Esophagus squamous epithelium (tissue), 5 donors: ENCODE results near the gene FAM181A. TPM values are rescaled to one million over a fixed set of nuclear protein-coding genes. Genes with fewer than 3 reads are reported as not detected.

Experiments
- DNase-seq: peaks from one replicate; lab custom pipeline; 2025; lab: John Stamatoyannopoulos, UW
- H3K27ac ChIP-seq, 4 donors: fragments of 200-600 bp; sonication (generic); one replicate each; pipeline ENCODE4 v1.5.1; 2016 to 2019; ENCODE audit warnings: mild to moderate bottlenecking in 1 of 4
- H3K27me3 ChIP-seq, 4 donors: fragments of 200-600 bp; sonication (generic); 1 replicate in 3 of 4; 2 replicates in 1 of 4; pipeline versions ENCODE4 v1.5.1 to v1.6.0; 2017 to 2021; ENCODE audit warnings: antibody characterized with exemption in 1 of 4
- H3K36me3 ChIP-seq, 3 donors: fragments of 200-600 bp; sonication (generic); one replicate each; pipeline ENCODE4 v1.5.1; 2016 to 2019
- H3K4me1 ChIP-seq, 3 donors: fragments of 200-600 bp; sonication (generic); one replicate each; pipeline ENCODE4 v1.5.1; 2017 to 2019
- H3K4me3 ChIP-seq, 4 donors: fragments of 200-600 bp; sonication (generic); 1 replicate in 3 of 4; 2 replicates in 1 of 4; pipeline ENCODE4 v1.5.1; 2016 to 2019; ENCODE audit warnings: mild to moderate bottlenecking in 2 of 4, moderate library complexity in 1 of 4
- H3K9me3 ChIP-seq, 3 donors: fragments of 200-600 bp; sonication (generic); one replicate each; pipeline ENCODE4 v1.5.1; 2016 to 2019
- POLR2A ChIP-seq, 4 donors: fragments of 450-650 bp; IDR thresholded peaks; one replicate each; pipeline ENCODE4 v1.6.1; 2017; ENCODE audit warnings: antibody characterized with exemption in 4 of 4, mild to moderate bottlenecking in 4 of 4, moderate library complexity in 3 of 4
- WGBS, 2 donors: methylation state at CpG; one replicate each; pipeline ENCODE4 v1.1.5; 2018; 5-methylcytosine and 5-hydroxymethylcytosine counted together
- intact Hi-C: fragments of 100-400 bp; cut with DNase I; formaldehyde crosslinking; loops from one replicate; pipeline ENCODE4 v1.15.0; 2022
- total RNA-seq, 4 donors: library from RNA; depleted of rRNA; stranded (reverse); fragments of >200 nt; gene quantifications; one replicate each; pipeline ENCODE4 v1.1.0, GENCODE V29; 2016
- TF ChIP-seq, protein P1 (sequence below), 6 experiments: fragments of 450-650 bp in 4 of 6; fragments of 200-600 bp in 2 of 6; sonication (generic) in 2 of 6; IDR thresholded peaks; one replicate each; pipeline ENCODE4 v1.5.1; 2016 to 2019; ENCODE audit warnings: antibody characterized with exemption in 6 of 6, mild to moderate bottlenecking in 4 of 6, moderate library complexity in 4 of 6
- donor health status: DM: yes; HTN: yes; CAD: no.

The FAM181A gene
- total RNA-seq, 4 donors from 2014 or later, result not detected

DNA sequence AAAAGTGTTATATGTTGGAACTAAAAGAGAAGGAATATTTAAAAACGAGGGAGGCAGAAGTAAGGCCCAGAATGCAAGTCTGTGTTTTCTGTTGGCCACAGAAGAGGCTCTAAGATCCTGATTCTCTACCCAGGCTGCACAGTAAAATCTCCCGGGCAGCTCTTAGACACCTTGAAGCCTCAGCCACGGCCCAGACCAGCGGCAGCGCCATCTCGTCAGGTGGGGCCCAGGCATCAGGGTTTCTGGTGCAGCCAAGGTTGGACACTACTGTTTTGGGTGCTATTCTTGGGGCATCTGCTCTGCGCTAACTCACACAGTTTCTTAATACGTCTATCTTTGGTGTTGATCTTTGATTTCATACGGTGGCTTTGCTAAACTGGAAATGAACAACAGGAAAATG is 16.8 kb downstream of the FAM181A start:
- H3K4me1 ChIP-seq, result peaks cover 6 to 62% (median 37%) of the 10 kb centered on the region in 3 donors
- 83 to 94% methylated on average over 8 to 9 of the region's 9 CpGs for WGBS, 2 donors
- no peaks in the 10 kb centered on the region for H3K9me3 ChIP-seq
- DNase-seq, result no peak
- intact Hi-C loops, result no loop called here
- H3K27me3 ChIP-seq, result peaks cover 0 to 7% (median 0%) of the 10 kb centered on the region in 4 donors
- peak overlapping the region in 2 of 4 donors; percentile 64 to 68 for H3K27ac ChIP-seq
- TF ChIP-seq, protein P1, sequence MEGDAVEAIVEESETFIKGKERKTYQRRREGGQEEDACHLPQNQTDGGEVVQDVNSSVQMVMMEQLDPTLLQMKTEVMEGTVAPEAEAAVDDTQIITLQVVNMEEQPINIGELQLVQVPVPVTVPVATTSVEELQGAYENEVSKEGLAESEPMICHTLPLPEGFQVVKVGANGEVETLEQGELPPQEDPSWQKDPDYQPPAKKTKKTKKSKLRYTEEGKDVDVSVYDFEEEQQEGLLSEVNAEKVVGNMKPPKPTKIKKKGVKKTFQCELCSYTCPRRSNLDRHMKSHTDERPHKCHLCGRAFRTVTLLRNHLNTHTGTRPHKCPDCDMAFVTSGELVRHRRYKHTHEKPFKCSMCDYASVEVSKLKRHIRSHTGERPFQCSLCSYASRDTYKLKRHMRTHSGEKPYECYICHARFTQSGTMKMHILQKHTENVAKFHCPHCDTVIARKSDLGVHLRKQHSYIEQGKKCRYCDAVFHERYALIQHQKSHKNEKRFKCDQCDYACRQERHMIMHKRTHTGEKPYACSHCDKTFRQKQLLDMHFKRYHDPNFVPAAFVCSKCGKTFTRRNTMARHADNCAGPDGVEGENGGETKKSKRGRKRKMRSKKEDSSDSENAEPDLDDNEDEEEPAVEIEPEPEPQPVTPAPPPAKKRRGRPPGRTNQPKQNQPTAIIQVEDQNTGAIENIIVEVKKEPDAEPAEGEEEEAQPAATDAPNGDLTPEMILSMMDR (IDR thresholded peaks at IDR 0.05), result no peak
- no peak for TF ChIP-seq POLR2A (IDR thresholded peaks at IDR 0.05)
- H3K36me3 ChIP-seq, result no peaks in the 10 kb centered on the region
- no peak overlapping the region for H3K4me3 ChIP-seq

DNA sequence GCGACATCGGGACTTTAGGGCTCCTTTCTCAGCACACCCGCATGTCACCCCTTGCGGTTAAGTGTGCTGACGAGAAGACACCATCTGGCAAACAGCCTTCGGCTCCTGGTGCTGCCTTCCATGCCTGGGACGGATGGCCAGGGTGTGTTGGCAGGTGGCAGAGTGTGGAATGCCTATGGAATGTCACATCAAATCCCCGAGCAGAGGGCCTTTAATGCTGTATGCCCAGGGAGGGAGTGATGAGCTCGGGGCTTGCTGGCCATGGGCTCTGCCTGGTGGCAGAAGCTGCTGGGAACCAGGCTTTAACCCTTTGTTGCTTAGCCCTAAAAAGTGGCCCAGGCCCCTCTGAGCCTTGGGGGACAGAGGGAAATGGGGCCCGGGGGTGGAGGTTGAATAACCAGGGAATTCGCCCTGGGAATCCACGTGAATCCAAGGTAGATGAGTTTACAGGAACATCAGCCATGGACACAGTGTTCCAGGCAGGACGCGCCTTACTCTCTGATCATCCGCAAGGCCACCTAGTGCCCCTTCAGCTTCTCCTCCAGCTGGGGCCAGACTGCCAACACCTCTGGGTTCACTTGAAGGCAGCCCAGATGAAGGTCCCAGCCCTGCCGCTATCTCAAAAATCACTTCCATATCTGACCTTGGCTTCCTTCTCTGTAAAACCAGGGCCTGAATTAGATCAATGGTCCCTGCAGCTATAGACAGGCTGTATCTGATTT is 17.4 kb downstream of the FAM181A start:
- WGBS, 2 donors, result 84 to 95% methylated on average over 12 to 14 of the region's 16 CpGs
- Histone ChIP-seq H3K4me1 (peaks cover under 1 to 57% (median 32%) of the 10 kb centered on the region in 3 donors), H3K27me3 (peaks cover 0 to 1% (median 0%) of the 10 kb centered on the region in 4 donors), H3K4me3 (no peak overlapping the region), H3K9me3 (no peaks in the 10 kb centered on the region), H3K36me3 (no peaks in the 10 kb centered on the region), H3K27ac (peak overlapping the region in 3 of 4 donors; percentile 27 to 68 (median 64))
- DNase-seq, result no peak
- no peak for TF ChIP-seq POLR2A (IDR thresholded peaks at IDR 0.05)
- TF ChIP-seq, protein P1 (IDR thresholded peaks at IDR 0.05), result no peak
- intact Hi-C loops, result no loop called here

DNA sequence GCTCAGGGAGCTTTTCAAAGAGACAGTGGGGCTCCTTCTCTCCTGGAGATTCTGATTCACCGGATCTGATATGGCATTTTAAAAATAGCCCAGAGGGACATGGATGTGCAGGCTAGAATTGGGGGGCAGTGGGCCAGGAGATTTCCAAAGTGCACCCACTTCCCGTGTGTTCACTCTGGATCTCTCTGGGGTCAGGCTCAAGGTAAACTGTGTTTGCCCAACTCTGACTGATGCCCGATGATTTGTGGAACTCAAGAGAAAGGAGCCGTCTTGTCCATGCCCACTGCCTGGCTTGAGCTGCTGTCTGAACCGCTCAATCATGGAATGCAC is 17.9 kb downstream of the FAM181A start:
- H3K27ac ChIP-seq, result peak overlapping the region in 3 of 4 donors; percentile 27 to 68 (median 64)
- intact Hi-C loops, result no loop called here
- WGBS, 2 donors, result 73 to 86% methylated on average over 5 of the region's 5 CpGs

DNA sequence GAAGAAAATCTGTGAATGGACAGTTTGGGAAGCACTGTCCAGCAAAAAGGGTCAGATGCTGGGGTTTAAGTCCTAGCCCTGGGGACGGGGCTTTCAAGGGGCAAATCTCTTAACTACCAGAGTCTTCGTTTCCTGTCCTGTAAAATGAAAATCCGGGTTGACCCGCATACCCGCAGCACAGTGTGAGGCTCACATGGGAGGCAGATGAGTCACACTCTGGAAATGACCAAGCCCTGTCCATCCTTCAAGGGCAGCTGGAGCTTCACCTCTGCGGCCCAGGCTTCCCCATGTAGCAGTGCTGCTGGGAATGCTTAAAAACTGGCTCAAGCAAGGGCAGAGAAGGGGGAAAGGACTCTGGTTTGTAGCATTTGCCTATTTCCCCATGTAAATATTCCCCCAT is 19.0 kb downstream of the FAM181A start:
- no peak for DNase-seq
- TF ChIP-seq, protein P1 (IDR thresholded peaks at IDR 0.05), result no peak
- TF ChIP-seq POLR2A (IDR thresholded peaks at IDR 0.05), result no peak
- no peaks in the 10 kb centered on the region for H3K36me3 ChIP-seq
- H3K4me3 ChIP-seq, result no peak overlapping the region
- H3K4me1 ChIP-seq, result peaks cover 0 to 48% (median 28%) of the 10 kb centered on the region in 3 donors
- WGBS, 2 donors, result 30 to 47% methylated on average over 6 of the region's 6 CpGs
- peak overlapping the region in 3 of 4 donors; percentile 9 to 72 (median 64) for H3K27ac ChIP-seq
- H3K9me3 ChIP-seq, result no peaks in the 10 kb centered on the region
- intact Hi-C loops, result no loop called here
- H3K27me3 ChIP-seq, result no peaks in the 10 kb centered on the region

More for the DNA sequence above, 17.9 kb downstream of the FAM181A start:
- H3K36me3 ChIP-seq, result no peaks in the 10 kb centered on the region
- no peak overlapping the region for H3K4me3 ChIP-seq
- TF ChIP-seq POLR2A (IDR thresholded peaks at IDR 0.05), result no peak
- TF ChIP-seq, protein P1 (IDR thresholded peaks at IDR 0.05), result no peak
- no peak for DNase-seq
- H3K4me1 ChIP-seq, result peaks cover 0 to 51% (median 29%) of the 10 kb centered on the region in 3 donors
- H3K9me3 ChIP-seq, result no peaks in the 10 kb centered on the region
- no peaks in the 10 kb centered on the region for H3K27me3 ChIP-seq

DNA sequence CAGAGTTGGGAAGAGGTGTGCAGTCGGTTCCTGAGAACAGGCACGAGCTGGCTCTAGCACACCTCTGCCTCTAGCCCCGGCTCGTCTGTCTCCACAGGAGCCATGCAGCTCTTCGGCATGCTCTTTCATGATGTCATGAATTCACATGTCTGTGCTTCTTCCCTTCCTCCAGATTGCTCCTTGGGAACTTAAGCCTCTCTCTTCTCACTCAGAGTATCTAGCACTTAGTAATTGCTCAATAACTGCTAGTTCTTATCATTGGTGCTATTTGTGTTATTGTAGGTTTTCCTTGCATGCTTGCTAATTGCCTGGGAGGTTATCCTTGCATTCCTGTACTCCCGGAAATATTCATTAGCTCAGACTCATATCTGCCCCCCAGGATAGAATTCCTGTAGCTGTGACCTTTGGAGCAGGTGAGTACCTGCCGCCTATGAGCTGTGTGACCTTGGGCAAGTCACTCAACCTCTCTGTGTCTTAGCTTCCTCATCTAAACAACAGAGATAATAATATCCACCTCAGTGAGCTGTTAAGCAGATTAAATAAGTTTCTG is 19.5 kb downstream of the FAM181A start:
- 40 to 42% methylated on average over 7 of the region's 7 CpGs for WGBS, 2 donors

More for the DNA sequence above, 19.5 kb downstream of the FAM181A start:
- H3K4me1 ChIP-seq, result peaks cover 0 to 48% (median 23%) of the 10 kb centered on the region in 3 donors
- no peaks in the 10 kb centered on the region for H3K27me3 ChIP-seq
- intact Hi-C loops, result no loop called here
- peak overlapping the region in 3 of 4 donors; percentile 9 to 72 (median 64) for H3K27ac ChIP-seq
- no peaks in the 10 kb centered on the region for H3K36me3 ChIP-seq
- TF ChIP-seq, protein P1 (IDR thresholded peaks at IDR 0.05), result no peak
- no peak for TF ChIP-seq POLR2A (IDR thresholded peaks at IDR 0.05)
- DNase-seq, result no peak
- H3K4me3 ChIP-seq, result no peak overlapping the region
- no peaks in the 10 kb centered on the region for H3K9me3 ChIP-seq
